ENCODE measurements around the gene SCYL1. TPM values are rescaled to one million over a fixed set of nuclear protein-coding genes. Genes with fewer than 3 reads are reported as not detected.

SCYL1 gene
- 10 to 100 TPM; 72.5 to 81.3 TPM for total RNA-seq
- polyA plus RNA-seq = 10 to 100 TPM; 22.9 to 40.8 TPM

DNA sequence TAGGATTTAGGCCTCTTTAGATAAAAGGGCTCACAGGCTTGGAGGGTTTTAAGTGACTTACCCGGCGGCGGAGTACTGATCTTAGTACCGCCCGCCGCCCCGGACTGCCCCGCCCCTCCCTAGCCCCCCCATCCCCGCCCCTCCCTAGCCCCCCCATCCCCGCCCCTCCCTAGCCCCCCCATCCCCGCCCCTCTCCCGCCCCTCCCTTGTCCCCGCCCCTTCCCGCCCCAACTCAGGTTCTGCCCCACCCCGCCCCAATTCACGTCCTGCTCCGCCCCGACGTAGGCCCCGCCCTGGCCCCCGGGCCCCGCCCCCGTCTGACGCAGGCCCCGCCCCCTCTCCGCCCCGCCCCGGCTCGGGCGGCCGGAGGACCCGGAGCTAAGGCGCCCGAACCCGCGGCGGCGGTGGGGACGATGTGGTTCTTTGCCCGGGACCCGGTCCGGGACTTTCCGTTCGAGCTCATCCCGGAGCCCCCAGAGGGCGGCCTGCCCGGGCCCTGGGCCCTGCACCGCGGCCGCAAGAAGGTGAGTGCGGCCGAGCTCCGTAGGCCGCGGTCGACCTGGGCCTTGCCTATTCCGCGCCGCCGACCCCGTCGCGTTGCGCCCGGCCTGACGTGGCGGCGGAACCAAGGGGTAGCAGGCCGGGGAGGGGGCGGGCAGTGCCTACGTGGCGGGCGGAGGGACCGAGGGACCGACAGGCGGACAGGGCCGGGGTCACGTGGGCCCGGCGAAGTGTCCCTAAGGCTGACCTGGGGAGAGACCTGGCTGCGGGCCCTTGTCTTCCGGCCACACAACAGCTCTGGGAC, at the start of gene SCYL1:
TSS of gene SCYL1 (plus strand) at position 343 of the 805 bp plus-strand sequence. CDS start at position 414, 71 bp downstream.
- ChIA-PET POLR2A (ENCODE audit: partially characterized antibody) (interaction anchor here (0.7 to 10.2 kb wide), 29 partner anchors 14 to 403 kb away, joined by 3 to 171 read pairs (median 5); partner anchors contain the start of genes EHBP1L1, FAM89B, FAU and MALAT1), CTCF (ENCODE audit: partially characterized antibody) (interaction anchor here (0.7 to 3.2 kb wide), 9 partner anchors 8 to 68 kb away, joined by 3 to 16 read pairs (median 3); partner anchors contain the start of genes FAM89B and MALAT1)
- peak within 1 kb of the TSS; percentile 81 to 98 (median 94) for H3K27ac Mint-ChIP-seq
- intact Hi-C loops (cut with micrococcal nuclease) = loop anchor here (1.0 to 2.0 kb wide), 2 partner anchors 15 to 50 kb away; no protein-coding TSS in a partner anchor
- peaks cover 0 to 19% of the 10 kb centered on the region in 2 donors for H3K36me3 Mint-ChIP-seq
- H3K9me3 Mint-ChIP-seq = no peaks in the 10 kb centered on the region
- Histone ChIP-seq H3K4me3 (ENCODE audit: low read length in 2 of 2) (peak within 1 kb of the TSS; percentile 78 to 83), H3K27me3 (ENCODE audit: insufficient read depth, low read length) (no peaks in the 10 kb centered on the region), H3K36me3 (ENCODE audit: insufficient read depth, low read length) (peaks cover 14% of the 10 kb centered on the region), H3K4me1 (ENCODE audit: insufficient read depth, low read length) (peaks cover 54% of the 10 kb centered on the region), H3K9me3 (ENCODE audit: control insufficient read depth in 1 of 2, low read length in 2 of 2) (no peaks in the 10 kb centered on the region), H3K27ac (ENCODE audit: low read depth, low read length) (peak within 1 kb of the TSS; percentile 84)
- peak within 1 kb of the TSS; percentile 81 to 92 (median 88) for H3K4me3 Mint-ChIP-seq
- peak; percentile 72 to 82 (median 75) for DNase-seq
- no peaks in the 10 kb centered on the region for H3K27me3 Mint-ChIP-seq
- peaks cover 35 to 63% (median 49%) of the 10 kb centered on the region in 4 donors for H3K4me1 Mint-ChIP-seq

- H3K27ac ChIP-seq (ENCODE audit: low read depth, low read length) = peak overlapping the region; percentile 93
- CTCF ChIA-PET (ENCODE audit: partially characterized antibody) = interaction anchor here (1.3 to 7.1 kb wide), 6 partner anchors 24 to 95 kb away, joined by 3 to 86 read pairs (median 10); partner anchors contain the start of genes MALAT1 and SLC25A45
- H3K27me3 ChIP-seq (ENCODE audit: insufficient read depth, low read length) = no peaks in the 10 kb centered on the region
- Mint-ChIP-seq H3K36me3 (peaks cover 0 to 4% of the 10 kb centered on the region in 2 donors), H3K27ac (peak overlapping the region; percentile 92 to 100 (median 97)), H3K27me3 (no peaks in the 10 kb centered on the region), H3K4me3 (peak overlapping the region; percentile 95 to 100 (median 100)), H3K4me1 (peaks cover 15 to 33% (median 23%) of the 10 kb centered on the region in 4 donors), H3K9me3 (no peaks in the 10 kb centered on the region)
- intact Hi-C loops (cut with micrococcal nuclease) = loop anchor here (1.0 to 2.0 kb wide), 3 partner anchors 21 to 60 kb away; no protein-coding TSS in a partner anchor
- H3K36me3 ChIP-seq (ENCODE audit: insufficient read depth, low read length) = no peaks in the 10 kb centered on the region
- H3K9me3 ChIP-seq (ENCODE audit: control insufficient read depth in 1 of 2, low read length in 2 of 2) = no peaks in the 10 kb centered on the region
- H3K4me1 ChIP-seq (ENCODE audit: insufficient read depth, low read length) = peaks cover 24% of the 10 kb centered on the region
- peak in 1 of 5 donors; percentile 15 for DNase-seq
- POLR2A ChIA-PET (ENCODE audit: partially characterized antibody) = interaction anchor here (1.2 to 25.8 kb wide), 11 partner anchors 11 to 186 kb away, joined by 3 to 1536 read pairs (median 5); partner anchors contain the start of genes FRMD8, MALAT1, NEAT1 and RELA
- H3K4me3 ChIP-seq (ENCODE audit: low read length in 2 of 2) = peak overlapping the region; percentile 90 to 93
Measured at GRCh38 chr11:65476632-65477148, 48.2 kb upstream of the SCYL1 start.

DNA sequence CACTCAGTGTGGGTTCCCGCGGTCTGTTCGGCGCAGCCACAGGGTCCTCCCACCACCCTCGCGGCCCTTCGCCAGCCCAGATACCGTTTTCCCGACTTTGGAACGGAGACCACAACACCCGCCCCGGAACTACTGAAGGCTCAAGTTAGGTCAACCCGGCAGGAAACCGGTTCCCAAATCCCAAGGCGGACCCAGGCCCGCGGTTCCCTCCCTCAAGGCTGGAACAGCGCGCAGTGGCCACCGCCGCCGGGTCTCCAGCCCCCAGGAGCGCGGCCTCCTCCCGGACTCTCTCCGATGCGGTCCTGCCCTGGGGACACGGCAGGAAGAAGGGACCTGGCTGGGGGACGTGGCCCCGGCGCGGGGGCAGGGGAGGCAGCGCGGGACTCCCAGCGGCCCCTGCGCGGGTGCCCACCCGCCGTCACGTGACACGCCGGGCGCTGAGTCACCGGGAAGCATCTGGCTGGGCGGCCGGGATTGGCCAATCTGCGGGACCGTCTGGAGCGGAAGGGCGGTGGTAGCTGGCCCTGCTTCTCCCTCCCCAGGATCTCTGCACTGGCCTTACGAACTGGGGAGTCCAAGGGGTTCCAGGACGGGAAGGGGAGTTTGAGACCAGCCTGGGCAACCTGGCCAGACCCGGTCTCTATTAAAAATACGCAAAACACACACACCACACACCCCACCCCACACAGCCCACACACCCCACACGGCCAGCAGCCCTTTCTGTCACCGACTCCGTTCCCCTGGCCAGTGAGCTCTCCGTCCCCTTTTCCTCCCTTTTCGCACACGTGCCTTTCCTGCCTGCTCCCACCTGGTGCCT, 47.5 kb upstream of the SCYL1 start:
- Mint-ChIP-seq H3K36me3 (peaks cover 0 to 4% of the 10 kb centered on the region in 2 donors), H3K4me1 (peaks cover 10 to 26% (median 17%) of the 10 kb centered on the region in 4 donors), H3K27ac (peak overlapping the region; percentile 97 to 100 (median 99)), H3K27me3 (no peaks in the 10 kb centered on the region), H3K4me3 (peak overlapping the region; percentile 95 to 100 (median 100)), H3K9me3 (no peaks in the 10 kb centered on the region)
- intact Hi-C loops (cut with micrococcal nuclease) = loop anchor here (1.0 to 2.0 kb wide), 3 partner anchors 20 to 61 kb away; no protein-coding TSS in a partner anchor
- H3K4me3 ChIP-seq (ENCODE audit: low read length in 2 of 2) = peak overlapping the region; percentile 90 to 93
- H3K27ac ChIP-seq (ENCODE audit: low read depth, low read length) = peak overlapping the region; percentile 93
- no peaks in the 10 kb centered on the region for H3K36me3 ChIP-seq (ENCODE audit: insufficient read depth, low read length)
- peak; percentile 78 to 90 (median 82) for DNase-seq
- H3K4me1 ChIP-seq (ENCODE audit: insufficient read depth, low read length) = peaks cover 20% of the 10 kb centered on the region
- ChIA-PET POLR2A (ENCODE audit: partially characterized antibody) (interaction anchor here (0.6 to 25.8 kb wide), 26 partner anchors 8 to 365 kb away, joined by 3 to 1536 read pairs (median 4); partner anchors contain the start of genes FAM89B, FRMD8, MALAT1 and NEAT1), CTCF (ENCODE audit: partially characterized antibody) (interaction anchor here (0.6 to 7.1 kb wide), 9 partner anchors 8 to 96 kb away, joined by 3 to 86 read pairs (median 7); partner anchors contain the start of genes MALAT1 and SLC25A45)
- no peaks in the 10 kb centered on the region for H3K9me3 ChIP-seq (ENCODE audit: control insufficient read depth in 1 of 2, low read length in 2 of 2)
- H3K27me3 ChIP-seq (ENCODE audit: insufficient read depth, low read length) = no peaks in the 10 kb centered on the region

GRCh38 chr11:65478388-65479183, 46.3 kb upstream of the SCYL1 start:
- Mint-ChIP-seq H3K9me3 (no peaks in the 10 kb centered on the region), H3K4me3 (peak overlapping the region; percentile 8 to 71 (median 33)), H3K27ac (peak overlapping the region; percentile 60 to 97 (median 82)), H3K4me1 (peaks cover 10 to 21% (median 17%) of the 10 kb centered on the region in 4 donors), H3K36me3 (peaks cover 0 to 4% of the 10 kb centered on the region in 2 donors), H3K27me3 (no peaks in the 10 kb centered on the region)
- intact Hi-C loops (cut with micrococcal nuclease) = no loop called here
- H3K36me3 ChIP-seq (ENCODE audit: insufficient read depth, low read length) = no peaks in the 10 kb centered on the region
- POLR2A ChIA-PET (ENCODE audit: partially characterized antibody) = interaction anchor here (0.8 to 25.8 kb wide), 19 partner anchors 9 to 217 kb away, joined by 3 to 1536 read pairs (median 5); partner anchors contain the start of genes FAM89B, MALAT1, NEAT1 and PCNX3
- no peaks in the 10 kb centered on the region for H3K9me3 ChIP-seq (ENCODE audit: control insufficient read depth in 1 of 2, low read length in 2 of 2)
- no peaks in the 10 kb centered on the region for H3K27me3 ChIP-seq (ENCODE audit: insufficient read depth, low read length)
- CTCF ChIA-PET (ENCODE audit: partially characterized antibody) = interaction anchor here (0.7 to 7.1 kb wide), 11 partner anchors 10 to 111 kb away, joined by 3 to 86 read pairs (median 6); partner anchors contain the start of gene MALAT1
- no peak for DNase-seq
- H3K4me3 ChIP-seq (ENCODE audit: low read length in 2 of 2) = no peak overlapping the region
- H3K4me1 ChIP-seq (ENCODE audit: insufficient read depth, low read length) = peaks cover 20% of the 10 kb centered on the region
- H3K27ac ChIP-seq (ENCODE audit: low read depth, low read length) = no peak overlapping the region

DNA sequence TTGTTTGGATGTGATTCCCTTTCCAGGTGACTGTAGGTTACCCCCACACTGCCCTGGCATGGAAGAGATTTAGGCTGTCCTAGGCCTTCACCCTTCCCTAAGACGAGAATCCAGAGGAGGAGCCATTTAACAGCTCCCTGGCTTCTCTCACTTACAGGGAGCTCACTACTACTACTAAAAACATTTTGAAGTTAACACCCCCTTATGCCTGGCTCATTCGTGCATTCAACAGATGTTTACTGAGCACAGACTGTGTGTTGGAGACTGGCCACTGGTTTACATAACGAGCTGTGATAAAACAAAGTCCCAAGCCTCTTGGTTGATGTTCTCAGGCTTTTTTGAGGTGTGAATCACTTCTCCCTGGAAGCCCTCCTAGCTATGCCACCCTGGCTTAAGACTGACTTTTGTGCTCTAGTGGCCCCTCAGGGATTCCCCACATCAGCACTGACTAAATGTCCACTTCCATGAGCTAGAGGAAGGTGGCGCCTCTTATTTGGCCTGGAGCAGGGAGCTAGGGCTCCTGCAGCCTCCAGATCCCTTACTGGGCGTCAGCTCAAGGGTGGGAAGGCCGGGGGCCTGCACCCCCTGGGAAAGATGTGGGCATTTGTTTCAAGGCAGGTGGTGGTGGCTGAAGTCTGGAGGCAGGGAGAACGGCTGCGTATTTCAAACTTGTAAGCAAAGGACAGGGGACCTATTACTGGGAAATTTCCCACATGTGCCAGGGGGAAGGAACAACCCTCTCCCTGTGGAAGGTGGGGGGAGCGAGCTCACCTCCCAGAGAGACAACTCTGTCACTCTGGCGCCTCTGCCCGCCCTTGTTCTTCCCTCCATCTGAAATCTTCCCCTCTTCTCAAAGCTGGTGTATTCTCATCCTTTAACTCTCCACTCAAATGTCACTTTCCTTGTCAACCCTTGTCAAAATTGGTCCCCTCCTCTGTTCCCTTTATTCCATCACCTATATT, 45.4 kb upstream of the SCYL1 start:
- Histone ChIP-seq H3K4me3 (ENCODE audit: low read length in 2 of 2) (no peak overlapping the region), H3K36me3 (ENCODE audit: insufficient read depth, low read length) (no peaks in the 10 kb centered on the region), H3K27ac (ENCODE audit: low read depth, low read length) (no peak overlapping the region), H3K4me1 (ENCODE audit: insufficient read depth, low read length) (peaks cover 20% of the 10 kb centered on the region), H3K27me3 (ENCODE audit: insufficient read depth, low read length) (no peaks in the 10 kb centered on the region), H3K9me3 (ENCODE audit: control insufficient read depth in 1 of 2, low read length in 2 of 2) (no peaks in the 10 kb centered on the region)
- H3K4me1 Mint-ChIP-seq = peaks cover 10 to 21% (median 17%) of the 10 kb centered on the region in 4 donors
- peak overlapping the region; percentile 27 to 91 (median 66) for H3K27ac Mint-ChIP-seq
- ChIA-PET POLR2A (ENCODE audit: partially characterized antibody) (interaction anchor here (0.8 to 25.8 kb wide), 8 partner anchors 8 to 98 kb away, joined by 3 to 1536 read pairs (median 14); partner anchors contain the start of genes MALAT1 and NEAT1), CTCF (ENCODE audit: partially characterized antibody) (interaction anchor here (0.8 to 7.1 kb wide), 10 partner anchors 8 to 112 kb away, joined by 3 to 86 read pairs (median 4); partner anchors contain the start of gene MALAT1)
- peaks cover 0 to 1% of the 10 kb centered on the region in 2 donors for H3K27me3 Mint-ChIP-seq
- no peaks in the 10 kb centered on the region for H3K9me3 Mint-ChIP-seq
- intact Hi-C loops (cut with micrococcal nuclease) = no loop called here
- DNase-seq = peak in 1 of 5 donors; percentile 39
- peak overlapping the region in 3 of 8 donors; percentile 54 to 70 (median 66) for H3K4me3 Mint-ChIP-seq
- H3K36me3 Mint-ChIP-seq = peaks cover 0 to 4% of the 10 kb centered on the region in 2 donors

Data from CD4-positive, alpha-beta memory T cell (primary cell).